T-cell (primary cell): ENCODE results near the gene RRAD. TPM values are rescaled to one million over a fixed set of nuclear protein-coding genes. Genes with fewer than 3 reads are reported as not detected.
"Not testable (repeated sequence)": the region's sequence is repeated elsewhere in the genome, so short reads cannot be mapped to it uniquely, and the experiment has no call there.

Experiments used
- ATAC-seq, 4 experiments: fragments of 200-7000 bp in 3 of 4; fragments of 150-1000 bp in 1 of 4; cut with Tn5 transposase; replicated peaks in 1 of 4; 1 replicate in 3 of 4; 2 replicates in 1 of 4; pipeline ENCODE4 v1.10.0; 2021; ENCODE audit warnings: moderate library complexity in 3 of 4, mild to moderate bottlenecking in 2 of 4, moderate number of reproducible peaks in 1 of 4
- CTCF ChIA-PET, 2 donors: fragments of 300-600 bp; sonication (Branson Sonifier 250); formaldehyde crosslinking; loops; one replicate each; lab custom pipeline; 2022; ENCODE audit warnings: antibody characterized with exemption in 2 of 2; lab: Charles Lee
- POLR2A ChIA-PET, 2 donors: fragments of 300-600 bp; sonication (Branson Sonifier 250); formaldehyde crosslinking; loops; one replicate each; lab custom pipeline; 2022; ENCODE audit warnings: antibody characterized with exemption in 2 of 2; lab: Charles Lee
- DNase-seq, 35 experiments: peaks; one replicate each; pipeline versions ENCODE4 v3.0.0 to v3.0.0-alpha.2; 2013 to 2023
- H3K27ac ChIP-seq: one replicate; pipeline ENCODE4 v1.5.1; 2013; ENCODE audit warnings: low read length
- H3K27me3 ChIP-seq, 2 experiments: replicated peaks in 1 of 2; 1 replicate in 1 of 2; 2 replicates in 1 of 2; pipeline versions ENCODE4 v1.6.1 to v1.7.0; 2013; ENCODE audit warnings: low read length in 1 of 2, mixed read lengths in 1 of 2; ENCODE audit not compliant: control insufficient read depth in 2 of 2, insufficient read depth in 2 of 2; ENCODE audit errors: extremely low read depth in 1 of 2
- H3K36me3 ChIP-seq, 2 donors: 1 replicate in 1 of 2; 2 replicates in 1 of 2; pipeline versions ENCODE4 v1.6.1 to v1.7.0; 2013; ENCODE audit warnings: low read length in 1 of 2; ENCODE audit not compliant: control insufficient read depth in 2 of 2, insufficient read depth in 1 of 2; ENCODE audit errors: extremely low read depth in 1 of 2
- H3K4me1 ChIP-seq, 2 experiments: 1 replicate in 1 of 2; 2 replicates in 1 of 2; pipeline versions ENCODE4 v1.6.1 to v1.7.0; 2013; ENCODE audit warnings: low read length in 2 of 2, mixed read lengths in 1 of 2; ENCODE audit not compliant: insufficient read depth in 2 of 2, control insufficient read depth in 1 of 2; ENCODE audit errors: extremely low read depth in 1 of 2
- H3K4me3 ChIP-seq, 2 donors: 1 replicate in 1 of 2; 2 replicates in 1 of 2; pipeline versions ENCODE4 v1.5.1 to v1.7.0; 2013; ENCODE audit warnings: mild to moderate bottlenecking in 2 of 2, low read length in 1 of 2, moderate library complexity in 1 of 2; ENCODE audit not compliant: control insufficient read depth in 1 of 2; ENCODE audit errors: extremely low read depth in 1 of 2
- H3K9me3 ChIP-seq: 2 replicates; pipeline ENCODE4 v1.7.0; 2013
- H3K27ac Mint-ChIP-seq, 2 donors: one replicate each; pipeline ENCODE4 v1.8.0; 2020 to 2021; ENCODE audit warnings: mild to moderate bottlenecking in 2 of 2, mixed read lengths in 2 of 2
- H3K27me3 Mint-ChIP-seq, 2 donors: one replicate each; pipeline ENCODE4 v1.8.0; 2021 to 2022; ENCODE audit warnings: mixed read lengths in 2 of 2
- H3K36me3 Mint-ChIP-seq: one replicate; pipeline ENCODE4 v1.8.0; 2021; ENCODE audit warnings: mixed read lengths
- H3K4me1 Mint-ChIP-seq, 3 donors: one replicate each; pipeline ENCODE4 v1.8.0; 2020 to 2022; ENCODE audit warnings: mixed read lengths in 3 of 3, mild to moderate bottlenecking in 1 of 3
- H3K4me3 Mint-ChIP-seq, 3 donors: one replicate each; pipeline ENCODE4 v1.8.0; 2020 to 2022; ENCODE audit warnings: mild to moderate bottlenecking in 3 of 3, mixed read lengths in 3 of 3, moderate library complexity in 3 of 3
- H3K9me3 Mint-ChIP-seq, 3 donors: one replicate each; pipeline ENCODE4 v1.8.0; 2020 to 2022; ENCODE audit warnings: mixed read lengths in 3 of 3
- whole genome bisulfite sequencing: methylation state at CpG from one replicate; pipeline ENCODE4 v1.1.5; 2013; ENCODE audit warnings: missing lambda C conversion rate; ENCODE audit not compliant: insufficient coverage; 5-methylcytosine and 5-hydroxymethylcytosine counted together
- total RNA-seq, 35 experiments: library from RNA in 6 of 35; stranded (reverse) in 6 of 35; fragments of 120-200 nt in 1 of 35; gene quantifications; one replicate each; pipeline versions ENCODE4 v1.2.1 to v1.2.4 and lab custom pipeline; 2013 to 2026

The RRAD gene
- total RNA-seq, 5 donors from 2014 or later (not counting 1 experiment from before 2014, with no cell fraction given): 0.28 to 1.1 (median 0.53) TPM; not detected in 1

DNA sequence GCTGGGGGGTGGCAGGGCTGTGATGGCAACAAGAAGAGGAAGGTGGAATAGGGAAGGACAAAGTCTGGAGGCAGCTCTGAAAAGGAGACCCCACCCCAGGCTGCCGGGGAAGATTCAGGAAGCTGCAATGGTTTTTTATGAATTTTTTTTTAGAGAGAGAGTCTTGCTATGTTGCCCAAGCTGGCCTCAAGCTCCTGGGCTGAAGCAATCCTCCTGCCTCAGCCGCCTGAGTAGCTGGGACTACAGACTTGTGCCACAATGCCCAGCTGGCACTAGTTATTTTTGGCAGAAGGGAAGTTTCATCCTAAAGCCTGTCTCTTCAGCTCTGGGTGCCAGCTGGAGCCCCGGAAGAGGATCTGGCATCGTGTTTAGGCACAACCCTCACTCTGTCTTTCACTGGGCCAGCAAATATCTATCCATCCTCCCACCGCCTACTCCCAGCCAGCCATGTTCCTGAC is 34.4 kb upstream of the RRAD start:
- Mint-ChIP-seq H3K27ac (no peak overlapping the region), H3K36me3 (no peaks in the 10 kb centered on the region), H3K4me3 (no peak overlapping the region), H3K9me3 (no peaks in the 10 kb centered on the region), H3K4me1 (peaks cover 10 to 26% (median 17%) of the 10 kb centered on the region in 3 donors), H3K27me3 (peaks cover 0 to 2% of the 10 kb centered on the region in 2 donors)
- ATAC-seq (no peak), DNase-seq (no peak)
- H3K9me3 ChIP-seq: no peaks in the 10 kb centered on the region
- no peaks in the 10 kb centered on the region for H3K36me3 ChIP-seq
- ChIA-PET CTCF (no interaction called here), POLR2A (no interaction called here)
- no peak overlapping the region for H3K27ac ChIP-seq
- no peak overlapping the region for H3K4me3 ChIP-seq
- WGBS: 17% methylated on average over 1 of the region's 5 CpGs
- peaks cover 0 to 3% of the 10 kb centered on the region in 2 experiments for H3K4me1 ChIP-seq
- H3K27me3 ChIP-seq: peaks cover 0 to 23% of the 10 kb centered on the region in 2 experiments

DNA sequence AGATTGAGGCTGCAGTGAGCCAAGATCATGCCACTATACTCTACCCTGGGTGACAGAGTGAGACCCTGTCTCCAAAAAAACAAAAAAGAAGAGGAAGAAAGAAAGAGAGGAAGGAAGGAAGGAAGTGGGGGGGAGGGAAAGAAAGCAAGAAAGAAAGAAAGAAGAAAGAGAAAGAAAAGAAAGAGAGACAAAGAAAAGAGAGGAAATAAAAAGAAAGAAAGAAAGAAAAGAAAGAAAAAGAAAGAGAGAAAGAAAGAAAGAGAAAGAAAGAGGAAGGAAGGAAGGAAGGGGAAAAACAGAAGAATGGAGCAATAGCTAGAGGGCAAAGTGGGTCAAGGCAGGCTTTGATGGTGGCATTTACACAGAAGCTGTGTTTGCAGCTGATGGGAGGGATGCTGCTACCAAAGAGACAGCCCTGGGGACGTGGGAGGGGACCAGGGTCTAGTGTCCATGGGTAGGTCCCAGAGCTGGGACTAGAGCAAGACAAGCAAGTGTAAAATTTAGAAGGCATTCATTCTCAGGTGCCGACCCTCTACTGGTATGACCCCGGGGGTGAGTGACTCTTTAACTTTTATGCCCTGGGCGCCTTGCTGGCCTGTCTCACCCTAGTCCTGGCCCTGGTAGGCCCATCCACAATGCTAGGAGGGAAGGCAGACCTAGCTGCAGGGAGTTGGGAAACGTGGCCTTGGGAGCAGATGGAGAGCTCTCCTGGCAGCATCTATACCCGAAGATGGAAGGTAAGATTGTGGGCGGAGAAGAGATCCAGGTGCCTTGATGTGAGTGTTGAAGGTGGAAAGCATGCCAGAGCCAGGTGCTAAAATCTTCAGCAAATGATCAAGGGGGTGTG is 33.7 kb upstream of the RRAD start:
- 71% methylated on average over 7 of the region's 7 CpGs for WGBS
- H3K4me3 Mint-ChIP-seq: no peak overlapping the region
- DNase-seq: no peak
- H3K4me1 ChIP-seq: peaks cover 0 to 3% of the 10 kb centered on the region in 2 experiments
- H3K27ac Mint-ChIP-seq: no peak overlapping the region
- no peak overlapping the region for H3K27ac ChIP-seq
- ChIA-PET POLR2A (interaction anchor here in 1 of 2 donors (0.6 kb wide), 1 partner anchor 324 kb away, joined by 5 read pairs; no protein-coding TSS in a partner anchor), CTCF (interaction anchor here in 1 of 2 donors (0.7 kb wide), 1 partner anchor 349 kb away, joined by 4 read pairs; no protein-coding TSS in a partner anchor)
- peaks cover 0 to 17% of the 10 kb centered on the region in 2 experiments for H3K27me3 ChIP-seq
- no peaks in the 10 kb centered on the region for H3K9me3 ChIP-seq
- H3K27me3 Mint-ChIP-seq: peaks cover under 1% of the 10 kb centered on the region in 2 donors
- no peaks in the 10 kb centered on the region for H3K36me3 Mint-ChIP-seq
- peaks cover 10 to 27% (median 17%) of the 10 kb centered on the region in 3 donors for H3K4me1 Mint-ChIP-seq
- no peaks in the 10 kb centered on the region for H3K36me3 ChIP-seq
- no peak for ATAC-seq
- no peak overlapping the region for H3K4me3 ChIP-seq
- no peaks in the 10 kb centered on the region for H3K9me3 Mint-ChIP-seq

DNA sequence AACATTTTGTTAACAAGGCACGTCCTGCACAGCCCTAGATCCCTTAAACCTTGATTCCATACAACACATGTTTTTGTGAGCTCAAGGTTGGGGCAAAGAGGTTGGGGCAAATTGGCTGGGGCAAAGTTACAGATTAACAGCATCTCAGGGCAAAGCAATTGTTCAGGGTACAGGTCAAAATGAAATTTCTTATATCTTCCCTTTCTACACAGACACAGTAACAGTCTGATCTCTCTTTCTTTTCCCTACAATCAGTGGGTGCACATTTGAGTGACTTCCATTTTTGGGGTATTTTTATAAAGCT is 30.8 kb upstream of the RRAD start:
- no CpG with 5 or more reads among the region's 1 CpG for WGBS
- H3K36me3 Mint-ChIP-seq, H3K4me1 ChIP-seq, H3K27ac Mint-ChIP-seq, H3K4me3 ChIP-seq, H3K4me3 Mint-ChIP-seq, ATAC-seq, H3K36me3 ChIP-seq, H3K9me3 ChIP-seq, CTCF ChIA-PET, DNase-seq, H3K27ac ChIP-seq, H3K9me3 Mint-ChIP-seq: not testable (repeated sequence)
- Mint-ChIP-seq H3K4me1 (peaks cover 8 to 22% (median 16%) of the 10 kb centered on the region in 3 donors), H3K27me3 (peaks cover 20 to 23% of the 10 kb centered on the region in 2 donors)
- peaks cover 5 to 29% of the 10 kb centered on the region in 2 experiments for H3K27me3 ChIP-seq
- POLR2A ChIA-PET: interaction anchor here (0.5 to 0.7 kb wide), 2 partner anchors 156 to 628 kb away, joined by 3 to 9 read pairs; no protein-coding TSS in a partner anchor

DNA sequence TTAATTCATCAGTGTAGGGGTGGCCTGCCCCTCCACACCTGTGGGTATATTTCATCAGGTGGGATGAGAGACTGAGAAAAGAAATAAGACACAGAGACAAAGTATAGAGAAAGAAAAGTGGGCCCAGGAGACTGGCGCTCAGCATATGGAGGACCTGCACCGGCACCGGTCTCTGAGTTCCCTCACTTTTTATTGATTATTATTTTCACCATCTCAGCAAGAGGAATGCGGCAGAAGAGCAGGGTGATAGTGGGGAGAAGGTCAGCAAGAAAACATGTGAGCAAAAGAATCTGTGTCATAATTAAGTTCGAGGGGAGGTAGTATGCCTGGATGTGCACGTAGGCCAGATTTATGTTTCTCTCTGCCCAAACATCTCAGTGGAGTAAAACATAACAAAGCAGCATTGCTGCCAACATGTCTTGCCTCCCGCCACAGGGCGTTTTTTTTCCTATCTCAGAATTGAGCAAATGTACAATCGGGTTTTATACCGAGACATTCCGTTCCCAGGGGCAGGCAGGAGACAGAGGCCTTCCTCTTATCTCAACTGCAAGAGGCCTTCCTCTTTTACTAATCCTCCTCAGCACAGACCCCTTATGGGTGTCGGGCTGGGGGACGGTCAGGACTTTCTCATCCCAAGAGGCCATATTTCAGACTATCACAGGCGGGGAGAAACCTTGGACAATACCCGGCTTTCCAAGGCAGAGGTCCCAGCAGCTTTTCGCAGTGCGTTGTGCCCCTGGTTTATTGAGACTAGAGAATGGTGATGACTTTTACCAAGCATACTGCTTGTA is 30.2 kb upstream of the RRAD start:
- H3K27ac ChIP-seq, H3K4me1 ChIP-seq, H3K36me3 ChIP-seq, H3K27ac Mint-ChIP-seq, H3K9me3 ChIP-seq, H3K4me3 Mint-ChIP-seq, H3K4me3 ChIP-seq, H3K9me3 Mint-ChIP-seq, CTCF ChIA-PET, DNase-seq, H3K36me3 Mint-ChIP-seq, ATAC-seq: not testable (repeated sequence)
- H3K4me1 Mint-ChIP-seq: peaks cover 7 to 17% (median 11%) of the 10 kb centered on the region in 3 donors
- WGBS: 100% methylated on average over 1 of the region's 17 CpGs
- H3K27me3 Mint-ChIP-seq: peaks cover 23 to 24% of the 10 kb centered on the region in 2 donors
- POLR2A ChIA-PET: interaction anchor here in 1 of 2 donors (0.7 kb wide), 1 partner anchor 155 kb away, joined by 3 read pairs; no protein-coding TSS in a partner anchor
- H3K27me3 ChIP-seq: peaks cover 7 to 32% of the 10 kb centered on the region in 2 experiments

DNA sequence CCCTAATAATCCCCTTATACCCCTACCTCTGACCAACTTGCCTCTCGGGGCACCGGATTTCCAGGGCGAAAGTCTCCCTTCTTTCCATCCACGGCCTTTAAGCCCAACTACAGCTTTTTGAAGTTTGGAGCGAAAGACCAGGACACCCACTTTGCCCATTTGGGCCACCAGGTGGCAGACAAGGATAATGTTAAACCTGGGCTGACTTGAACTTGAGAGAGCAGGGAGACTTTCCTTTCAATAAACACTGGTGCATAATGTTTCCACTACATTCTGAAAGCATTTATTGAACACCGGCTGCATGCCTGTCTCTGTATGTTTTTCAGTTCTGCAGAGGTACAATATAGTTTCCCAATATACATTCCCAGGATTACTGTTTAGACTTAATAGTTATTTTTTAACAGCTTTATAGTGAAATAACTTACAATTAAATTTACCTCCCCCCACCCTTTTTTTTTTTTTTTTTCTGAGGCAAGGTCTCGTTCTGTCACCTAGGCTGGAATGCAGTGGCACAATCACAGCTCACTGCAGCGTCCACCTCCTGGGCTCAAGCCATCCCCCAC is 28.8 kb upstream of the RRAD start:
- peaks cover 0 to 4% (median 0%) of the 10 kb centered on the region in 3 donors for H3K9me3 Mint-ChIP-seq
- WGBS: 0% methylated on average over 4 of the region's 8 CpGs
- Histone ChIP-seq H3K4me1 (peaks cover 0 to 3% of the 10 kb centered on the region in 2 experiments), H3K9me3 (no peaks in the 10 kb centered on the region), H3K27ac (no peak overlapping the region), H3K4me3 (no peak overlapping the region), H3K27me3 (peaks cover 7 to 37% of the 10 kb centered on the region in 2 experiments), H3K36me3 (no peaks in the 10 kb centered on the region)
- DNase-seq (peak; percentile 24 to 82 (median 66)), ATAC-seq (peak; percentile 81 to 95 (median 86))
- peaks cover 6% of the 10 kb centered on the region for H3K36me3 Mint-ChIP-seq
- peaks cover 7 to 11% (median 11%) of the 10 kb centered on the region in 3 donors for H3K4me1 Mint-ChIP-seq
- peaks cover 30 to 36% of the 10 kb centered on the region in 2 donors for H3K27me3 Mint-ChIP-seq
- POLR2A ChIA-PET: interaction anchor here in 1 of 2 donors (0.7 kb wide), 1 partner anchor 185 kb away, joined by 10 read pairs; no protein-coding TSS in a partner anchor
- CTCF ChIA-PET: interaction anchor here in 1 of 2 donors (0.7 to 1.5 kb wide), 7 partner anchors 79 to 233 kb away, joined by 3 to 4 read pairs (median 3); partner anchors contain the start of gene TRADD
- H3K27ac Mint-ChIP-seq: peak overlapping the region in 1 of 2 donors; percentile 77
- no peak overlapping the region for H3K4me3 Mint-ChIP-seq
